H1 (cell line): ENCODE measurements around the gene HTRA1. TPM values are rescaled to one million over a fixed set of nuclear protein-coding genes. Genes with fewer than 3 reads are reported as not detected.

Experiments
- CTCF ChIA-PET: fragments of 300-600 bp; sonication (Branson Sonifier 250); formaldehyde crosslinking; loops from one replicate; lab custom pipeline; 2021; ENCODE audit not compliant: partially characterized antibody; lab: Charles Lee
- POLR2A ChIA-PET: fragments of 300-600 bp; sonication (Branson Sonifier 250); formaldehyde crosslinking; loops from one replicate; lab custom pipeline; 2021; ENCODE audit warnings: inconsistent platforms; ENCODE audit not compliant: partially characterized antibody; lab: Charles Lee
- DNase-seq, 2 experiments: peaks; one replicate each; pipeline versions ENCODE4 v3.0.0 to v3.0.0-alpha.2; 2010 to 2022; ENCODE audit warnings: low spot score in 2 of 2, low read depth in 1 of 2, mixed read lengths in 1 of 2
- FAIRE-seq: peaks from 2 replicates; lab custom pipeline; 2011; peaks lifted over from hg19 to GRCh38; lab: Jason Lieb, UNC
- H2AFZ ChIP-seq: 2 replicates; pipeline ENCODE4 v1.8.1; 2012; ENCODE audit warnings: low read length, inconsistent platforms
- H2AK5ac ChIP-seq: 2 replicates; pipeline ENCODE4 v1.6.1; 2013; ENCODE audit warnings: low read depth, low read length
- H2BK120ac ChIP-seq: replicated peaks from 2 replicates; pipeline ENCODE3; 2013; ENCODE audit warnings: low read depth, low read length, inconsistent platforms
- H2BK12ac ChIP-seq: 2 replicates; pipeline ENCODE4 v1.6.1; 2013; ENCODE audit warnings: low read depth, low read length
- H2BK15ac ChIP-seq: 2 replicates; pipeline ENCODE4 v1.6.1; 2013; ENCODE audit warnings: low read length
- H2BK20ac ChIP-seq: 2 replicates; pipeline ENCODE4 v1.6.1; 2013; ENCODE audit warnings: low read length
- H2BK5ac ChIP-seq: 2 replicates; pipeline ENCODE4 v1.6.1; 2013; ENCODE audit warnings: low read depth, low read length
- H3K14ac ChIP-seq: 2 replicates; pipeline ENCODE4 v1.6.1; 2013; ENCODE audit warnings: inconsistent platforms; ENCODE audit not compliant: insufficient read length
- H3K18ac ChIP-seq: 2 replicates; pipeline ENCODE4 v1.6.1; 2013; ENCODE audit warnings: low read length; ENCODE audit errors: extremely low read depth
- H3K23ac ChIP-seq: 2 replicates; pipeline ENCODE4 v1.6.1; 2013; ENCODE audit warnings: inconsistent platforms; ENCODE audit not compliant: insufficient read length
- H3K23me2 ChIP-seq: 2 replicates; pipeline ENCODE4 v1.6.1; 2013; ENCODE audit warnings: low read depth, low read length
- H3K27ac ChIP-seq: 2 replicates; pipeline ENCODE4 v1.6.1; 2011; ENCODE audit warnings: low read depth, low read length, inconsistent platforms
- H3K27me3 ChIP-seq, 4 experiments: replicated peaks in 1 of 4; 1 replicate in 1 of 4; 2 replicates in 3 of 4; pipeline versions ENCODE4 v1.6.1 to v1.8.1; 2011 to 2013; ENCODE audit warnings: low read length in 3 of 4, mild to moderate bottlenecking in 3 of 4, inconsistent platforms in 2 of 4, mixed read lengths in 2 of 4, moderate library complexity in 1 of 4; ENCODE audit not compliant: control insufficient read depth in 3 of 4, insufficient read depth in 3 of 4; ENCODE audit errors: extremely low read depth in 1 of 4
- H3K36me3 ChIP-seq, 4 experiments: 2 replicates each; pipeline versions ENCODE4 v1.6.1 to v1.8.1; 2011 to 2013; ENCODE audit warnings: mild to moderate bottlenecking in 4 of 4, low read length in 3 of 4, moderate library complexity in 2 of 4, control low read depth in 1 of 4, inconsistent platforms in 1 of 4; ENCODE audit not compliant: insufficient read depth in 4 of 4, control insufficient read depth in 2 of 4
- H3K4ac ChIP-seq: replicated peaks from 2 replicates; pipeline ENCODE3; 2013; ENCODE audit warnings: low read length, low read depth, mixed read lengths, inconsistent platforms; ENCODE audit not compliant: insufficient read length
- H3K4me1 ChIP-seq, 4 experiments: replicated peaks in 1 of 4; 1 replicate in 1 of 4; 2 replicates in 3 of 4; pipeline versions ENCODE4 v1.6.1 to v1.8.1; 2011 to 2013; ENCODE audit warnings: low read length in 3 of 4, inconsistent platforms in 2 of 4, mixed read lengths in 1 of 4; ENCODE audit not compliant: insufficient read depth in 4 of 4, control insufficient read depth in 3 of 4
- H3K4me2 ChIP-seq, 2 experiments: 2 replicates each; pipeline versions ENCODE4 v1.6.1 to v1.8.1; 2011 to 2013; ENCODE audit warnings: low read depth in 2 of 2, low read length in 2 of 2, control low read depth in 1 of 2, inconsistent platforms in 1 of 2, mild to moderate bottlenecking in 1 of 2; ENCODE audit not compliant: insufficient read depth in 1 of 2
- H3K4me3 ChIP-seq, 4 experiments: fragments of 200-600, 300-600 bp in 1 of 4; sonication (generic), shearing (Covaris generic), sonication (Bioruptor Twin) in 1 of 4; 2 replicates each; pipeline versions ENCODE4 v1.5.1 to v1.8.1; 2011 to 2016; ENCODE audit warnings: low read length in 4 of 4, low read depth in 3 of 4, control low read depth in 2 of 4, inconsistent platforms in 2 of 4, mild to moderate bottlenecking in 2 of 4, mixed read lengths in 1 of 4, moderate library complexity in 1 of 4; ENCODE audit not compliant: insufficient read depth in 2 of 4; ENCODE audit errors: extremely low read depth in 1 of 4
- H3K56ac ChIP-seq: replicated peaks from 2 replicates; pipeline ENCODE3; 2013; ENCODE audit warnings: low read depth, mild to moderate bottlenecking, mixed read lengths, low read length, inconsistent platforms; ENCODE audit not compliant: insufficient read length
- H3K79me1 ChIP-seq: 2 replicates; pipeline ENCODE4 v1.6.1; 2013; ENCODE audit warnings: low read depth, low read length, control low read depth
- H3K79me2 ChIP-seq, 2 experiments: 2 replicates each; pipeline versions ENCODE4 v1.6.1 to v1.8.1; 2012 to 2013; ENCODE audit warnings: low read length in 2 of 2, mild to moderate bottlenecking in 2 of 2, inconsistent platforms in 1 of 2; ENCODE audit not compliant: insufficient read depth in 2 of 2, control insufficient read depth in 1 of 2
- H3K9ac ChIP-seq, 4 experiments: replicated peaks in 1 of 4; 1 replicate in 1 of 4; 2 replicates in 3 of 4; pipeline versions ENCODE4 v1.6.1 to v1.8.1; 2011 to 2013; ENCODE audit warnings: low read depth in 3 of 4, low read length in 3 of 4, control low read depth in 2 of 4, mild to moderate bottlenecking in 2 of 4, moderate library complexity in 2 of 4, inconsistent platforms in 1 of 4; ENCODE audit errors: extremely low read depth in 1 of 4
- H3K9me3 ChIP-seq, 2 experiments: 2 replicates each; pipeline versions ENCODE4 v1.6.1 to v1.8.1; 2012 to 2013; ENCODE audit warnings: mild to moderate bottlenecking in 2 of 2, moderate library complexity in 2 of 2, control low read depth in 1 of 2, inconsistent platforms in 1 of 2, low read depth in 1 of 2, low read length in 1 of 2, mixed read lengths in 1 of 2; ENCODE audit not compliant: insufficient read depth in 2 of 2
- H4K20me1 ChIP-seq, 2 experiments: replicated peaks in 1 of 2; 2 replicates each; pipeline versions ENCODE3 to v1.8.1; 2011 to 2013; ENCODE audit warnings: inconsistent platforms in 2 of 2, low read length in 2 of 2, mild to moderate bottlenecking in 1 of 2; ENCODE audit not compliant: insufficient read depth in 2 of 2, control insufficient read depth in 1 of 2
- H4K5ac ChIP-seq: 2 replicates; pipeline ENCODE4 v1.6.1; 2013; ENCODE audit warnings: low read length, low read depth, mixed read lengths, inconsistent platforms; ENCODE audit not compliant: insufficient read length
- H4K8ac ChIP-seq: 2 replicates; pipeline ENCODE4 v1.8.0; 2013; ENCODE audit warnings: mild to moderate bottlenecking, moderate library complexity, low read length, inconsistent platforms; ENCODE audit not compliant: insufficient read depth; ENCODE audit errors: extremely low read depth
- H4K91ac ChIP-seq: replicated peaks from 2 replicates; pipeline ENCODE3; 2013; ENCODE audit warnings: low read length, mixed read lengths, inconsistent platforms; ENCODE audit not compliant: insufficient read length
- BACH1 ChIP-seq: IDR thresholded peaks from 2 replicates; pipeline ENCODE4 v1.6.1; 2012; ENCODE audit warnings: low read length, improper control_type of control experiment
- BCL11A ChIP-seq, 2 experiments: IDR thresholded peaks; one replicate each; pipeline ENCODE4 v1.6.1; 2011; ENCODE audit warnings: low read depth in 2 of 2, low read length in 2 of 2, mild to moderate bottlenecking in 2 of 2
- CBX5 ChIP-seq: fragments of 300-800, 300-1000 bp; sonication (generic); IDR thresholded peaks from 2 replicates; pipeline ENCODE4 v1.7.1; 2016; ENCODE audit warnings: antibody characterized with exemption, low read length, low read depth
- EP300 ChIP-seq, 2 experiments: IDR thresholded peaks; 1 replicate in 1 of 2; 2 replicates in 1 of 2; pipeline ENCODE4 v1.6.1; 2011 to 2012; ENCODE audit warnings: low read depth in 2 of 2, low read length in 2 of 2, mild to moderate bottlenecking in 2 of 2, borderline replicate concordance in 1 of 2, inconsistent platforms in 1 of 2, moderate library complexity in 1 of 2
- HDAC2 ChIP-seq, 2 experiments: fragments of 300-600 bp in 1 of 2; sonication (generic) in 1 of 2; IDR thresholded peaks; 2 replicates each; pipeline ENCODE4 v1.6.1; 2011 to 2012; ENCODE audit warnings: low read depth in 2 of 2, low read length in 2 of 2, mild to moderate bottlenecking in 2 of 2, moderate library complexity in 2 of 2, borderline replicate concordance in 1 of 2, inconsistent platforms in 1 of 2
- NRF1 ChIP-seq: IDR thresholded peaks from 2 replicates; pipeline ENCODE4 v1.6.1; 2011; ENCODE audit warnings: mild to moderate bottlenecking, low read depth, low read length, improper control_type of control experiment
- RXRA ChIP-seq: IDR thresholded peaks from 2 replicates; pipeline ENCODE4 v1.6.1; 2011; ENCODE audit warnings: low read depth, mild to moderate bottlenecking, low read length, moderate library complexity; ENCODE audit not compliant: insufficient read depth
- TAF7 ChIP-seq: optimal IDR thresholded peaks from 2 replicates; pipeline ENCODE3; 2011; ENCODE audit warnings: low read depth, mild to moderate bottlenecking, inconsistent platforms, low read length, moderate library complexity, borderline replicate concordance
- TBP ChIP-seq: IDR thresholded peaks from 2 replicates; pipeline ENCODE4 v1.6.1; 2011; ENCODE audit warnings: low read depth, low read length, improper control_type of control experiment
- ZNF274 ChIP-seq: IDR thresholded peaks from 2 replicates; pipeline ENCODE4 v1.7.0; 2012; ENCODE audit warnings: low read length, borderline replicate concordance; ENCODE audit errors: extremely low read depth
- WGBS, 2 experiments: shearing (Covaris generic) in 1 of 2; methylation state at CpG; one replicate each; pipeline versions ENCODE4 v1.1.6 to v1.1.7; 2013 to 2015; ENCODE audit warnings: low lambda C conversion rate in 2 of 2, mixed read lengths in 2 of 2, inconsistent platforms in 1 of 2, low coverage in 1 of 2, missing lambda C conversion rate in 1 of 2; ENCODE audit not compliant: insufficient replicate concordance in 2 of 2, insufficient coverage in 1 of 2, insufficient read length in 1 of 2; ENCODE audit errors: extremely low coverage in 1 of 2, missing lambda C conversion rate in 1 of 2; 5-methylcytosine and 5-hydroxymethylcytosine counted together
- polyA plus RNA-seq, 7 experiments: library from polyadenylated mRNA; depleted of rRNA in 3 of 7; stranded (reverse) in 5 of 7; unstranded in 2 of 7; fragments of >200 nt in 5 of 7; fragments of 200-250 nt in 2 of 7; gene quantifications; 1 replicate in 5 of 7; 2 replicates in 1 of 7; 4 replicates in 1 of 7; pipeline versions ENCODE4 v1.2.1 to v1.2.3, GENCODE V29; 2011 to 2013; ENCODE audit warnings: missing spikeins in 2 of 7, mixed read lengths in 2 of 7
- total RNA-seq: library from RNA; stranded (reverse); fragmentation: NEBNext Ultra II Directional; extraction: Animal tissue kit (Norgen Biotek cat#: 25700); gene quantifications from 2 replicates; pipeline ENCODE4 v1.2.1, GENCODE V29; 2021
- TF ChIP-seq, protein P1 (sequence below): IDR thresholded peaks from 2 replicates; pipeline ENCODE4 v1.6.1; 2012; ENCODE audit warnings: inconsistent platforms

HTRA1 gene
- total and polyA plus RNA-seq, 2 of the 8 experiments (the other 6 are each of a cell fraction or from before 2014, with no cell fraction given) = 15.8 to 20.1 TPM

DNA sequence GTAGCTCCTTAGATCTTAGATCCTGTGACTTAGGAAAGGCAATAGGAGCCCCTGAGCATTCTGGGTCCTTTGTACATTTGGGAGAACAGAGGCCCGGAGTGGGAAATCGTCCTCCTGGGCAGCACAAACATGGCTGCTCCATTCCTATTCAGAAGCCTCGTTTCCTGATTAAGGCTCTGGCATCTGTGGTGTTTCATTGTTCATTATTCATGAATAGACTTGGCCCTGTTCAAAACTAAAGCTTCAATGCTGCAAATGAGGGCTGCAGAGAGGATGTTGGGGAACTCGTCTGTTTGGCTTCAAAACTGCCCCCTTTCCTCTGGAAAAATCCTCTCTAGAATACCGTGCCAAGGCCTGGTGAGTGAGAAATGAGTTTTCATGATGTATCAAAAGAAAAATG, 3.4 kb upstream of the HTRA1 start:
- ChIA-PET POLR2A (interaction anchor here (0.7 kb wide), 1 partner anchor 135 kb away, joined by 3 read pairs; no protein-coding TSS in a partner anchor), CTCF (interaction anchor here (0.8 to 3.7 kb wide), 5 partner anchors 9 to 190 kb away, joined by 3 to 12 read pairs (median 5); no protein-coding TSS in a partner anchor)
- no peak overlapping the region for H2BK12ac ChIP-seq
- H3K27me3 ChIP-seq = peaks cover 19 to 32% (median 28%) of the 10 kb centered on the region in 4 experiments
- H2BK120ac ChIP-seq = no peak overlapping the region
- H3K36me3 ChIP-seq = peaks cover 0 to 6% (median 0%) of the 10 kb centered on the region in 4 experiments; a peak in 1 of 8 replicates
- H3K27ac ChIP-seq = no peak overlapping the region
- H4K20me1 ChIP-seq = peaks cover 0 to under 1% of the 10 kb centered on the region in 2 experiments
- H3K4me1 ChIP-seq = peaks cover 0 to 17% (median 6%) of the 10 kb centered on the region in 4 experiments; a peak in 6 of 7 replicates
- H4K5ac ChIP-seq = no peak overlapping the region
- H3K4me3 ChIP-seq = no peak overlapping the region
- H3K79me2 ChIP-seq = no peaks in the 10 kb centered on the region
- no peak overlapping the region for H2AK5ac ChIP-seq
- WGBS, 2 experiments = 90% methylated on average over 5 of the region's 5 CpGs; no CpG with 5 or more reads in 1 of the 2 experiments
- H2BK5ac ChIP-seq = no peak overlapping the region
- no peak overlapping the region for H2BK20ac ChIP-seq
- H3K9ac ChIP-seq = no peak overlapping the region
- no peak overlapping the region for H3K4me2 ChIP-seq
- H4K8ac ChIP-seq = no peak overlapping the region
- H3K23ac ChIP-seq = no peak overlapping the region
- no peak for FAIRE-seq
- peaks cover 17% of the 10 kb centered on the region; the same call in 1 of the 2 replicates for H3K23me2 ChIP-seq
- DNase-seq = peak in 1 of 2 experiments; percentile 3
- H3K79me1 ChIP-seq = no peaks in the 10 kb centered on the region
- H4K91ac ChIP-seq = no peak overlapping the region
- H3K18ac ChIP-seq = no peak overlapping the region
- no peak overlapping the region for H3K4ac ChIP-seq
- H3K56ac ChIP-seq = no peak overlapping the region
- no peaks in the 10 kb centered on the region for H3K9me3 ChIP-seq
- H3K14ac ChIP-seq = no peak overlapping the region
- H2BK15ac ChIP-seq = no peak overlapping the region
- H2AFZ ChIP-seq = no peak overlapping the region
- TF ChIP-seq RXRA (no peak), TBP (no peak), HDAC2 (IDR thresholded peaks at IDR 0.05; ENCODE audit: borderline replicate concordance in 1 of 2, low read depth in 2 of 2, low read length in 2 of 2) (no peak), BACH1 (no peak), TAF7 (no peak), NRF1 (no peak), ZNF274 (no peak), CBX5 (no peak), BCL11A (IDR thresholded peaks at IDR 0.05; ENCODE audit: low read depth in 2 of 2, low read length in 2 of 2) (no peak), EP300 (IDR thresholded peaks at IDR 0.05; ENCODE audit: borderline replicate concordance in 1 of 2, low read depth in 2 of 2, low read length in 2 of 2) (no peak)
- TF ChIP-seq, protein P1, sequence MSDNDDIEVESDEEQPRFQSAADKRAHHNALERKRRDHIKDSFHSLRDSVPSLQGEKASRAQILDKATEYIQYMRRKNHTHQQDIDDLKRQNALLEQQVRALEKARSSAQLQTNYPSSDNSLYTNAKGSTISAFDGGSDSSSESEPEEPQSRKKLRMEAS = no peak
